ENCODE measurements around the gene DDX39B.
"Not testable (repeated sequence)": the region's sequence is repeated elsewhere in the genome, so short reads cannot be mapped to it uniquely, and the experiment has no call there.

Gene DDX39B

DNA sequence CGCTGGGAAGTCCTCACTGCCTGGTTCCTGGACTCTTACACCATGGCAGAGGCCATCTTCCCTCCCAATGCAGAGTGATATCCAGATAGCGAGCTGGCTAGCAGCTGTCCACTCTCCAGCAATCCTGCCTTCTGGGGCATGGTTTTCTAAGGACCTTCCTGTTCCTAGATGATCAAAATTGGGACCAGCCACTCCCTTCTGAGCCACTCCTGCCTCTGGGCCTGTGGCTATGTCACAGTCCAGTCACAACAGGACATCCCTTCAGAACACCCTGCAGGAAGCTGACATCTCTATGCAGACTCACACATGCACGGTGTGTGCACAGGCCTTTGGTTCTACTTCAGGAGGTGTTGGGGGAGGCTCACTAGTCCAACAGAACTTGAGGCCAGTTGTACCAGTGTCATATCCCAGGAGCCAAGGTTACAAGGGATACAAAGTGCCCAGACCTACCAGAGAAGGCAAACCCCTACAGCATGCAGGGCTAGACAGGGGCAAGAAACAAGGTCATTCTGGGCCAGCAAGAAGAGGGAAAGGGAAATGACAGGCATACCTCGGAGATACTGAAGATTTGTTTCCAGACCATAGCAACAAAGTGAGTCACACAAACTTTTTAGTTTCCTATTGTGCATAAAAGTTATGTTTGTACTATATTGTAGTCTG is 15.7 kb downstream of the DDX39B start:
- no peak overlapping the region for H3K4me3 ChIP-seq (ENCODE audit: low read depth, low read length)
- DNase-seq (ENCODE audit: low read depth), result no peak
- TF ChIP-seq, protein P1, sequence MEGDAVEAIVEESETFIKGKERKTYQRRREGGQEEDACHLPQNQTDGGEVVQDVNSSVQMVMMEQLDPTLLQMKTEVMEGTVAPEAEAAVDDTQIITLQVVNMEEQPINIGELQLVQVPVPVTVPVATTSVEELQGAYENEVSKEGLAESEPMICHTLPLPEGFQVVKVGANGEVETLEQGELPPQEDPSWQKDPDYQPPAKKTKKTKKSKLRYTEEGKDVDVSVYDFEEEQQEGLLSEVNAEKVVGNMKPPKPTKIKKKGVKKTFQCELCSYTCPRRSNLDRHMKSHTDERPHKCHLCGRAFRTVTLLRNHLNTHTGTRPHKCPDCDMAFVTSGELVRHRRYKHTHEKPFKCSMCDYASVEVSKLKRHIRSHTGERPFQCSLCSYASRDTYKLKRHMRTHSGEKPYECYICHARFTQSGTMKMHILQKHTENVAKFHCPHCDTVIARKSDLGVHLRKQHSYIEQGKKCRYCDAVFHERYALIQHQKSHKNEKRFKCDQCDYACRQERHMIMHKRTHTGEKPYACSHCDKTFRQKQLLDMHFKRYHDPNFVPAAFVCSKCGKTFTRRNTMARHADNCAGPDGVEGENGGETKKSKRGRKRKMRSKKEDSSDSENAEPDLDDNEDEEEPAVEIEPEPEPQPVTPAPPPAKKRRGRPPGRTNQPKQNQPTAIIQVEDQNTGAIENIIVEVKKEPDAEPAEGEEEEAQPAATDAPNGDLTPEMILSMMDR (IDR thresholded peaks at IDR 0.05; ENCODE audit: insufficient read depth, low read depth, low read length, missing control alignments), result no peak

DNA sequence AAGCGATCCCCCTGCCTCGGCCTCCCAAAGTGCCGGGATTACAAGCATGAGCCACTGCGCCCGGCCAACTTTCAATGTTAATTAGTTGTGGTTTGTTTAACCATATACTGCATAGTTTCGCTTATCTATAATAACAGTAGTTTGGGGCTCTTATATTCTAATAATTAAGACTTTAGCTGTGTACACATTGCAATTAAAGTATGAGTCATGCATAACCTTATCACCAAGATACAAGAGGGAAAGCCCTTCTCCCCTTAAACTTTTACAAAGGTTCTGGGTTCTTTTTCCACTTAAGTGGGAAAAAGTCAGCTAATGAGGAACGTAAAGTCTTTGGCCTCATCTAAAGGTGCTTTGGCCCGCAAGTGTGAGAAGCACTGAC is 16.3 kb downstream of the DDX39B start:
- TF ChIP-seq, protein P1 (IDR thresholded peaks at IDR 0.05; ENCODE audit: insufficient read depth, low read depth, low read length, missing control alignments), result no peak
- no peak for DNase-seq (ENCODE audit: low read depth)
- no peak overlapping the region for H3K4me3 ChIP-seq (ENCODE audit: low read depth, low read length)

DNA sequence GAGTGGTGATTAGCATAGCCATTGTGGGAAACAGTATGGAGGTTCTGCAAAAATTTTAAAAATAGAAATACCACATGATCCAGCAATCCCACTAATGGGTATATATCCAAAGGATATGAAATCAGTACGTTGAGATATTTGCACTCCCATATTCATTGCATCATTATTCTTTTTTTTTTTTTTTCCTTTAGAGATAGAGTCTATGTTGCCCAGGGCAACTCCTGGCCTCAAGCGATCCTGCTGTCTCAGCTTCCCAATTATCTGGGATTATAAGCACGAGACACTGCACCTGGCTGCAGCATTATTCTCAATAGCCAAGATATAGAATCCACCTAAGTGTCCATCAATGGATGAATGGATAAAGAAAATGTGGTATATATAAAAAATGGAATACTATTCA is 20.0 kb downstream of the DDX39B start:
- TF ChIP-seq, protein P1 (IDR thresholded peaks at IDR 0.05; ENCODE audit: insufficient read depth, low read depth, low read length, missing control alignments), result no peak
- no peak overlapping the region for H3K4me3 ChIP-seq (ENCODE audit: low read depth, low read length)
- no peak for DNase-seq (ENCODE audit: low read depth)

DNA sequence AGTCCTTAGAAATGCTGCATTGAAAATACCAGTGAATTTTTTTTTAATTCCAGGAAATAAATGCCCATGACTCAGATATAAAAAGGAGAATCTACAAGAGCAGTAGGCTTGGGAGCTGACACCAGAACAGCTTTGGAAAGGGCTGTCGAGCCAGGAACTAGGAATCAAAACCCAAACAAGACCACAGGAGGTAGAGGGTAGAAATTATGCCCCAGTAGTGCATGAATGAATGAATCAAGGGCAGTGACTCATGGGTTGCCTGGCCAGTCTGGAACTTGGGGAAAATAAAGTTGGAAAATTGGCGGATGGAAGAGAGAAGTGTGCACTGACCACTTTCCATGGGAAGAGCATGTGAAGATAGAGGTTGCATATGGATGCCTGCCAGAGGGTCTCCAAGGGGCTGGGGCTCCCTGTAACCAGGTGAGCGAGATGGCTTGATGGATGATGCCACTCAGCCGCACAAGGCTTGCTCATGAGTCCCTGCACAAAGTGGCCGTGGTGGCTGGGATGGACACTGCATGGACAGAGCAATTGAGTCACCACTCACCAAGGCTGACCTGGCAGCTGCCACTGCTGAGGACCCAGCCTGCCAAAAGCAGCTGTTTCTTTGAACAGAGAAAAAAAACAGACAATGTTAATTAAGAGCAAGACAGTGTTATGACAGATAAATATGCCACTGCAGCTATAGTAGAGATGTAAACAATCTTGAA is 28.2 kb downstream of the DDX39B start:
- no peak overlapping the region for H3K4me3 ChIP-seq (ENCODE audit: low read depth, low read length)
- TF ChIP-seq, protein P1 (IDR thresholded peaks at IDR 0.05; ENCODE audit: insufficient read depth, low read depth, low read length, missing control alignments), result no peak
- no peak for DNase-seq (ENCODE audit: low read depth)

DNA sequence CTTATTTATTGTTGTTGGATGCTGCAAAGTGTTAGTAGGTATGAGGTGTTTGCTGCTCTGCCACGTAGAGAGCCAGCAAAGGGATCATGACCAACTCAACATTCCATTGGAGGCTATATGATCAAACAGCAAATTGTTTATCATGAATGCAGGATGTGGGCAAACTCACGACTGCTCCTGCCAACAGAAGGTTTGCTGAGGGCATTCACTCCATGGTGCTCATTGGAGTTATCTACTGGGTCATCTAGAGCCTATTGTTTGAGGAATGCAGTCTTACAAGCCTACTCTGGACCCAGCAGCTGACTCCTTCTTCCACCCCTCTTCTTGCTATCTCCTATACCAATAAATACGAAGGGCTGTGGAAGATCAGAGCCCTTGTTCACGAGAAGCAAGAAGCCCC is 31.8 kb downstream of the DDX39B start:
- TF ChIP-seq, protein P1 (IDR thresholded peaks at IDR 0.05; ENCODE audit: insufficient read depth, low read depth, low read length, missing control alignments), result no peak
- H3K4me3 ChIP-seq (ENCODE audit: low read depth, low read length), result no peak overlapping the region
- DNase-seq (ENCODE audit: low read depth), result no peak

DNA sequence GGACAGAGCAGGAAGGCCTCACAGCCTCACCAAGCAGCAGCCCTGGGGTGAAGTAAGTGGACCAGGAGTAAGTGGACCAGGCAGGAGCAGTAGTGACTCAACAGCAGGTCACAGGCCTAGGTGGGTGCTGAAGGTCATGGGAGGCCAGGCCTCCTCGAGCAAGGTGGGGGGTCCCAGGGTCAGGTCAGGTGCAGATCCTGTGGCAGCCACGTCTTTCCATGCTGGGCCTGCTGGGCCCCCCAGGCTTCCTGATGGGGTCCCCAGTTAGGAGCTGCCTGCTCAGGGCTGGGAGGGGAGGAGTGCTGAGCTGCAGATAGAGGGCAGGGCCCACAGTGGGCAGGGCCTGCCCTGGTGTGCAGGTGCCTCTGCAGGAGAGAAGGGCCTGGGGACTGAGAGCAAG is 32.8 kb downstream of the DDX39B start:
- not testable (repeated sequence) for DNase-seq (ENCODE audit: low read depth); H3K4me3 ChIP-seq (ENCODE audit: low read depth, low read length)

DNA sequence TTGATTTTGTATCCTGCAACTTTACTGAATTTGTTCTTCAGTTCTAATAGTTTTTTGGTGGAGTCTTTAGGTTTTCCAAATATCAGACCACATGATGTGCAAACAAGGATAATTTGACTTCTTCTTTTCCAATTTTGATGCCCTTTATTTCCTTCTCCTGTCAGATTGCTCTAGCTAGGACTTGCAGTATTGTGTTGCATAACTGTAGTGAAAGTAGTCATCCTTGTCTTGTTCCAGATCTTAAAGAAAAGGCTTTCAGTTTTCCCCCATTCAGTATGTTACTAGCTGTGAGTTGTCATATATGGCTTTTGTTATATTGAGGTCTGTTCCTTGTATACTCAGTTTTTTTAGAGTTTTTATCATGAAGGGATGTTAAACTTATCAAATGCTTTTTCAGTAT is 39.2 kb downstream of the DDX39B start:
- no peak overlapping the region for H3K4me3 ChIP-seq (ENCODE audit: low read depth, low read length)
- DNase-seq (ENCODE audit: low read depth), result no peak
- TF ChIP-seq, protein P1 (IDR thresholded peaks at IDR 0.05; ENCODE audit: insufficient read depth, low read depth, low read length, missing control alignments), result no peak

DNA sequence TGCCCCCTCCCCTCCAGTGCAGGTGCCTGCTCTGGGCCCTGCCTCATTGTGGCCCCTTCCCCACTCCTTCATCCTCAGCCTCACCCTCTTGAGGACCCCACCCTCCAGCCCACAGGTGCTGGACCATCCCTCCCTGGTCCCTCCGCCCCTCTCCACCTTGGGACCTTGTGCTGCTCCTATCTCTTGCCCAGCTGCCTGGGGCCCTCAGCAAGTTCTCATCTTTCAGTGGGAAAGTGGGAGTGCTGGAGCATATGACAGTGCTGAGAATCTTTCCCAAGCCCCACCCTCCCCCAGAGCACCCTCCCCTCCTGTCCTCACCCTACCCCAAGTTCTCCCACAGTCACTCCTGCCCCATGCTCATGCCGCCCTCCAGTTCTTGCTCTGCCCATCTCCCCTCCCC is 42.2 kb downstream of the DDX39B start:
- not testable (repeated sequence) for H3K4me3 ChIP-seq (ENCODE audit: low read depth, low read length); DNase-seq (ENCODE audit: low read depth)
